Naive thymus-derived CD8-positive, alpha-beta T cell (primary cell): Measurements from ENCODE around the gene DVL3. TPM values are rescaled to one million over a fixed set of nuclear protein-coding genes. Genes with fewer than 3 reads are reported as not detected.
A peak's percentile ranks its signal among the peaks of the same experiment; 100 is the strongest.

Experiments used
- ATAC-seq, 2 donors: fragments of 150-1000 bp; cut with Tn5 transposase in 1 of 2; sonication (Bioruptor Pico), chemical (Tn5 transposase) in 1 of 2; 1 replicate in 1 of 2; 2 replicates in 1 of 2; pipeline ENCODE4 v1.10.0; 2021; ENCODE audit warnings: mild to moderate bottlenecking in 2 of 2, moderate library complexity in 2 of 2
- POLR2A ChIA-PET: fragments of 350-600 bp; sonication (Branson Sonifier 250); formaldehyde crosslinking; loops from one replicate; lab custom pipeline; 2021; ENCODE audit warnings: antibody characterized with exemption; lab: Charles Lee
- DNase-seq, 10 donors: peaks; one replicate each; pipeline versions ENCODE4 v3.0.0 to v3.0.0-alpha.2; 2020 to 2022
- H3K27ac Mint-ChIP-seq, 10 donors: one replicate each; pipeline ENCODE4 v1.8.0; 2020 to 2022; ENCODE audit warnings: mild to moderate bottlenecking in 10 of 10, mixed read lengths in 10 of 10, moderate library complexity in 4 of 10, inconsistent platforms in 1 of 10
- H3K27me3 Mint-ChIP-seq, 5 donors: one replicate each; pipeline ENCODE4 v1.8.0; 2021 to 2022; ENCODE audit warnings: mixed read lengths in 5 of 5
- H3K36me3 Mint-ChIP-seq, 3 donors: one replicate each; pipeline ENCODE4 v1.8.0; 2020 to 2022; ENCODE audit warnings: mixed read lengths in 3 of 3, mild to moderate bottlenecking in 2 of 3, inconsistent platforms in 1 of 3
- H3K4me1 Mint-ChIP-seq, 4 donors: one replicate each; pipeline ENCODE4 v1.8.0; 2021 to 2022; ENCODE audit warnings: mixed read lengths in 4 of 4
- H3K4me3 Mint-ChIP-seq, 10 donors: one replicate each; pipeline ENCODE4 v1.8.0; 2020 to 2022; ENCODE audit warnings: mild to moderate bottlenecking in 10 of 10, mixed read lengths in 10 of 10, moderate library complexity in 6 of 10, inconsistent platforms in 1 of 10
- H3K9me3 Mint-ChIP-seq, 9 donors: one replicate each; pipeline ENCODE4 v1.8.0; 2020 to 2022; ENCODE audit warnings: mixed read lengths in 9 of 9, mild to moderate bottlenecking in 3 of 9, inconsistent platforms in 1 of 9, moderate library complexity in 1 of 9
- polyA plus RNA-seq, 3 donors: library from polyadenylated mRNA; unstranded; fragments of 300-500 nt; fragmentation: Illumina TruSeq; gene quantifications; one replicate each; pipeline ENCODE4 v1.2.3, GENCODE V29; 2021
- total RNA-seq, 8 experiments: library from RNA in 2 of 8; stranded (reverse) in 2 of 8; gene quantifications; one replicate each; pipeline ENCODE4 v1.2.3 and lab custom pipeline; 2021 to 2026

The DVL3 gene
- total and polyA plus RNA-seq, 5 experiments from 2014 or later = 3.0 to 50.4 (median 10.8) TPM

GRCh38 chr3:184172681-184173373 lies 17.6 kb downstream of the DVL3 start:
- peaks cover 14 to 32% (median 28%) of the 10 kb centered on the region in 4 donors for H3K4me1 Mint-ChIP-seq
- POLR2A ChIA-PET = interaction anchor here (0.5 to 2.2 kb wide), 4 partner anchors 12 to 126 kb away, joined by 3 to 29 read pairs (median 8); partner anchors contain the start of genes ABCF3, EIF2B5 and PSMD2
- ATAC-seq (no peak), DNase-seq (no peak)
- peaks cover 0 to 14% (median 3%) of the 10 kb centered on the region in 3 donors for H3K36me3 Mint-ChIP-seq
- H3K27me3 Mint-ChIP-seq = no peaks in the 10 kb centered on the region
- H3K4me3 Mint-ChIP-seq = no peak overlapping the region
- H3K9me3 Mint-ChIP-seq = no peaks in the 10 kb centered on the region
- H3K27ac Mint-ChIP-seq = peak overlapping the region in 2 of 10 donors; percentile 4 to 40

- ATAC-seq (no peak), DNase-seq (no peak)
- H3K27ac Mint-ChIP-seq = peak overlapping the region in 2 of 10 donors; percentile 82 to 85
- H3K4me1 Mint-ChIP-seq = peaks cover 18 to 36% (median 34%) of the 10 kb centered on the region in 4 donors
- no peak overlapping the region for H3K4me3 Mint-ChIP-seq
- H3K27me3 Mint-ChIP-seq = no peaks in the 10 kb centered on the region
- peaks cover 0 to 16% (median 3%) of the 10 kb centered on the region in 3 donors for H3K36me3 Mint-ChIP-seq
- no peaks in the 10 kb centered on the region for H3K9me3 Mint-ChIP-seq
- POLR2A ChIA-PET = interaction anchor here (0.9 to 2.2 kb wide), 4 partner anchors 12 to 125 kb away, joined by 3 to 29 read pairs (median 4); partner anchors contain the start of genes ABCF3, EIF2B5 and PSMD2
Observed at GRCh38 chr3:184173374-184173722, 18.2 kb downstream of the DVL3 start.

- Mint-ChIP-seq H3K4me1 (peaks cover 18 to 42% (median 37%) of the 10 kb centered on the region in 4 donors), H3K4me3 (peak overlapping the region; percentile 89 to 98 (median 95)), H3K27ac (peak overlapping the region in 9 of 10 donors; percentile 48 to 95 (median 89)), H3K9me3 (no peaks in the 10 kb centered on the region), H3K36me3 (peaks cover 0 to 19% (median 9%) of the 10 kb centered on the region in 3 donors), H3K27me3 (no peaks in the 10 kb centered on the region)
- POLR2A ChIA-PET = interaction anchor here (0.6 to 2.2 kb wide), 6 partner anchors 11 to 132 kb away, joined by 3 to 29 read pairs (median 3); partner anchors contain the start of gene ABCF3
- ATAC-seq (peak in 1 of 2 donors; percentile 8), DNase-seq (no peak)
Observed at GRCh38 chr3:184174284-184174645, 19.1 kb downstream of the DVL3 start.

- peak; percentile 95 to 99 (median 97) for DNase-seq
- POLR2A ChIA-PET = interaction anchor here (0.6 to 2.2 kb wide), 7 partner anchors 10 to 123 kb away, joined by 3 to 29 read pairs (median 3); partner anchors contain the start of genes ABCF3 and EIF2B5
- Mint-ChIP-seq H3K27ac (peak within 1 kb of the TSS; percentile 48 to 95 (median 92)), H3K4me3 (peak within 1 kb of the TSS; percentile 89 to 98 (median 96)), H3K36me3 (peaks cover 0 to 22% (median 11%) of the 10 kb centered on the region in 3 donors), H3K27me3 (no peaks in the 10 kb centered on the region), H3K4me1 (peaks cover 18 to 42% (median 37%) of the 10 kb centered on the region in 4 donors), H3K9me3 (no peaks in the 10 kb centered on the region)
- ATAC-seq = peak; percentile 94 to 98
Observed at GRCh38 chr3:184174646-184175492, 19.7 kb downstream of the DVL3 start, which contains the start of gene AP2M1. TSS of gene AP2M1 (plus strand) at chr3:184174855. CDS start at chr3:184176994, 2,139 bp downstream.

GRCh38 chr3:184175506-184175905 lies 20.3 kb downstream of the DVL3 start:
- Mint-ChIP-seq H3K27ac (peak overlapping the region in 9 of 10 donors; percentile 82 to 95 (median 91)), H3K4me1 (peaks cover 18 to 42% (median 37%) of the 10 kb centered on the region in 4 donors), H3K36me3 (peaks cover 0 to 25% (median 12%) of the 10 kb centered on the region in 3 donors), H3K27me3 (no peaks in the 10 kb centered on the region), H3K9me3 (no peaks in the 10 kb centered on the region), H3K4me3 (peak overlapping the region; percentile 89 to 98 (median 96))
- DNase-seq (no peak), ATAC-seq (no peak)
- POLR2A ChIA-PET = interaction anchor here (0.6 to 1.3 kb wide), 4 partner anchors 9 to 40 kb away, joined by 3 to 8 read pairs (median 3); partner anchors contain the start of genes ABCF3 and EIF2B5

- DNase-seq = no peak
- no peaks in the 10 kb centered on the region for H3K9me3 Mint-ChIP-seq
- peaks cover 17 to 42% (median 37%) of the 10 kb centered on the region in 4 donors for H3K4me1 Mint-ChIP-seq
- peak overlapping the region; percentile 89 to 98 (median 96) for H3K4me3 Mint-ChIP-seq
- POLR2A ChIA-PET = interaction anchor here (0.9 to 1.1 kb wide), 2 partner anchors 8 to 66 kb away, joined by 3 read pairs; no protein-coding TSS in a partner anchor
- H3K27me3 Mint-ChIP-seq = no peaks in the 10 kb centered on the region
- peaks cover 0 to 29% (median 12%) of the 10 kb centered on the region in 3 donors for H3K36me3 Mint-ChIP-seq
- peak overlapping the region in 9 of 10 donors; percentile 20 to 92 (median 91) for H3K27ac Mint-ChIP-seq
- no peak for ATAC-seq
Observed at GRCh38 chr3:184175981-184176376, 20.8 kb downstream of the DVL3 start.

GRCh38 chr3:184176377-184177330 lies 21.5 kb downstream of the DVL3 start:
- peak overlapping the region; percentile 49 to 98 (median 95) for H3K4me3 Mint-ChIP-seq
- H3K9me3 Mint-ChIP-seq = no peaks in the 10 kb centered on the region
- H3K4me1 Mint-ChIP-seq = peaks cover 12 to 42% (median 37%) of the 10 kb centered on the region in 4 donors
- POLR2A ChIA-PET = interaction anchor here (0.9 to 1.1 kb wide), 3 partner anchors 8 to 65 kb away, joined by 3 to 4 read pairs (median 3); partner anchors contain the start of gene ABCF3
- peak overlapping the region in 5 of 10 donors; percentile 19 to 76 (median 49) for H3K27ac Mint-ChIP-seq
- ATAC-seq (no peak), DNase-seq (no peak)
- peaks cover 0 to 33% (median 11%) of the 10 kb centered on the region in 3 donors for H3K36me3 Mint-ChIP-seq
- H3K27me3 Mint-ChIP-seq = no peaks in the 10 kb centered on the region

GRCh38 chr3:184177331-184177731 lies 22.2 kb downstream of the DVL3 start:
- no peaks in the 10 kb centered on the region for H3K27me3 Mint-ChIP-seq
- H3K36me3 Mint-ChIP-seq = peaks cover 0 to 37% (median 17%) of the 10 kb centered on the region in 3 donors
- peak overlapping the region in 5 of 10 donors; percentile 28 to 98 (median 71) for H3K4me3 Mint-ChIP-seq

GRCh38 chr3:184177767-184178306 lies 22.7 kb downstream of the DVL3 start:
- POLR2A ChIA-PET = interaction anchor here (1.1 kb wide), 1 partner anchor 8 kb away, joined by 4 read pairs; the partner anchor contains the start of gene ABCF3
- H3K27ac Mint-ChIP-seq = peak overlapping the region in 4 of 10 donors; percentile 9 to 57 (median 34)
- ATAC-seq = no peak
- peaks cover 12 to 42% (median 37%) of the 10 kb centered on the region in 4 donors for H3K4me1 Mint-ChIP-seq
- H3K27me3 Mint-ChIP-seq = no peaks in the 10 kb centered on the region
- H3K4me3 Mint-ChIP-seq = peak overlapping the region in 5 of 10 donors; percentile 16 to 64 (median 35)
- no peaks in the 10 kb centered on the region for H3K9me3 Mint-ChIP-seq
- no peak for DNase-seq
- peaks cover 0 to 42% (median 21%) of the 10 kb centered on the region in 3 donors for H3K36me3 Mint-ChIP-seq

More at GRCh38 chr3:184177331-184177731, 22.2 kb downstream of the DVL3 start:
- Mint-ChIP-seq H3K4me1 (peaks cover 12 to 42% (median 37%) of the 10 kb centered on the region in 4 donors), H3K9me3 (no peaks in the 10 kb centered on the region), H3K27ac (no peak overlapping the region)
- DNase-seq = no peak
- POLR2A ChIA-PET = interaction anchor here (1.1 kb wide), 1 partner anchor 9 kb away, joined by 4 read pairs; the partner anchor contains the start of gene ABCF3
- ATAC-seq = no peak

- Mint-ChIP-seq H3K27me3 (no peaks in the 10 kb centered on the region), H3K9me3 (no peaks in the 10 kb centered on the region), H3K4me3 (peak overlapping the region in 2 of 10 donors; percentile 20 to 64), H3K4me1 (peaks cover 10 to 42% (median 37%) of the 10 kb centered on the region in 4 donors), H3K27ac (peak overlapping the region in 3 of 10 donors; percentile 34 to 60 (median 48)), H3K36me3 (peaks cover 0 to 49% (median 21%) of the 10 kb centered on the region in 3 donors)
- DNase-seq (no peak), ATAC-seq (no peak)
- POLR2A ChIA-PET = interaction anchor here (0.8 kb wide), 1 partner anchor 15 kb away, joined by 3 read pairs; no protein-coding TSS in a partner anchor
Observed at GRCh38 chr3:184178521-184179138, 23.5 kb downstream of the DVL3 start.
